SK-N-DZ (cell line): ENCODE data around the gene FMO3.

ENCODE experiments used
- DNase-seq: peaks from one replicate; pipeline ENCODE4 v3.0.0-alpha.2; 2015; ENCODE audit warnings: low spot score
- small RNA-seq, 2 experiments: library from RNA; depleted of rRNA; stranded (forward); fragments of <200 nt; gene quantifications; one replicate each; pipeline ENCODE3, GENCODE V24; 2014

The FMO3 gene

DNA sequence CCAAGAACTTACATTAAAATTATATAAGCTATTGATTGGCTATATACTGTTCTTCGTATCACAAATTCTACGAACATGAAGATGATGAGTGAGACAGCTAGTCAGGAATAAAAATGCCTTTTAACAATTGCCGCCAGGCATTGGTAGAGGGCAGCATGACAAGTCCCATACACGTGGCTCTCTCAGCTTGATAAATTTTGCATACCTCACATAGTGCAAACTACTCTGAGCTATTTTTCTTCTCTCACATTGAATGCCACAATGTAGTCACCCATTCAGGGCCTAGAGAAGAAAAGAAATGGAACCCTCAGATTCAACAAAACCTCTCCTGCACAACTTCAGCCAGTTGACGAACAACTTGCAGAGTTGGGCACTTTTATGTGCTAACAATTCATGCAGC lies 67.4 kb downstream of the FMO3 start:
- no peak for DNase-seq

DNA sequence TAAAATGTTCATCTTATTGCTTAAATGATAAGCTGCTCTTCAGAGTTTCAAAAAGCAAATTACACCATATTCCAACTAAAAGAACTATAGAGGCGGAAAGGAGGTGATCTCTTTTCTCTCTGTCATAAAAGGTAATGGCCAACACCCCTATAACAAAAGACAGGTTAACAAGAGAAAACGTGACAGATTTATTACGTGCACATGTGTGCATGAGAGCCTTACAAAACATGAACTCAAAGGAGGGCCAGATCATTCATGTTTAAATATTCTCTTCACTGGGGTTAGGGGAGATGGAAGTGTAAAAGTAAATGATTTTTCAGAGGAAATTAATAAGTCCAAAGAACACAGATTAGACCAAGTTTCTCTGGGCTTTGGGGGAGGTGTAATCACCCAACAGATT lies 67.8 kb downstream of the FMO3 start:
- DNase-seq = no peak

DNA sequence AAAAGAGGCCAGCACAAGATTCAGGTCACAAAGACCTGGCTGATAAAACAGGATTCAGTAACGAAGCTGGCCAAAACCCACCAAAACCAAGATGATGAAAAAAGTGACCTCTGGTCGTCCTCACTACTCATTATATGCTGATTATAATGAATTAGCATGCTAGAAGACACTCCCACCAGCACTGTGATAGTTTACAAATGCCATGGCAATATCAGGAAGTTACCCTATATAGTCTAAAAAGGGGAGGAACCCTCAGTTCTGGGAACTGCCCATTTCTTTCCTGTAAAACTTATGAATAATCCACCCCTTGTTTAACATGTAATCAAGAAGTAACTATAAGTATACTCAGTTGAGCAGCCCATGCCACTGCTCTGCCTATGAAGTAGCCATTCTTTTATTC lies 68.4 kb downstream of the FMO3 start:
- DNase-seq = no peak

DNA sequence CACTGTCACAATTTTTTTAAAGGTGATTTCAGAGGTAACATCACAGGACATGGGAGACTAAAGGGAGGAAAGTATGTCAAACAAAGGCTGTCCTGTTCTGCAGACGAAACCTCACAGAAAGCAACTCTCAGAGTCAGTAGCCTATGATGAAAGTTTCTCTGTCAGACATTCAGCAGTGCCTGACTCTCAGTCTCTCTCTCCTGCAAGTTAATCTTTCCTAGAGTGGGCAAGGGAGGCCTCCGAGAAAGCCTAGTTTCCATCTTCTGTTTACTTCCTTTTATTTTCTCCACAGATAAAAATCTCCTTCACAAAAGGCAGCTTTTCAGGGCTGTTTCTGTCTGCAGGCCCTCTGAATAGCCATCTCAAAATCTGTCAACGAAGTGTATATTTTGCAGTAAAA lies 69.5 kb downstream of the FMO3 start:
- no peak for DNase-seq

DNA sequence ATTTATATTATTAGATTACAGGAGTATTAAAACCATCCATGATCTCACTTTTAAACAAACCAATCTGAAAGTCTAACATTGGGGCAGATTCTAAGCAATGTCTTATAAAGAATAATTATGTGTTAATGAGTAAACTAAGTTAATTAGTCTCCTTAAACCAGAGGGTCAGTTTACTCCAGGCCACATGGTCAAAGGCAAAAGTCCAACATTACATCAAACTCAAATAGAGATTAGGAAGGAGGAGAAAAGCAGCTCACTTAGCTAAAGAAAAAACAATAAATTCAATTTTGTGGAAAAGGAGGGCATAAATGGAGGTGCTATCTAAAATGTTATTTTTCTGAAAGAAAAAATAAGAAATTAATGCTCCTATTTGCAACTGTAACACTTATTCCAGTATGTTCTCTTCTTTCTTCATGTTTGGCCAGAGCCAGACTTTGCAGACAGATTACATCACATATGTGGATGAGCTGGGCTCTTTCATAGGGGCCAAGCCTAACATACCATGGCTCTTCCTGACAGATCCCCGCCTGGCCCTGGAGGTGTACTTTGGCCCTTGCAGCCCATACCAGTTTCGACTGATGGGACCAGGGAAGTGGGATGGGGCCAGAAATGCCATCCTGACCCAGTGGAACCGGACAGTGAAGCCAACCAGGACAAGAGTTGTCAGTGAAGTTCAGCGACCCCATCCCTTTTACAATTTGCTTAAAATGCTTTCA lies 70.1 kb downstream of the FMO3 start:
- no peak for DNase-seq

DNA sequence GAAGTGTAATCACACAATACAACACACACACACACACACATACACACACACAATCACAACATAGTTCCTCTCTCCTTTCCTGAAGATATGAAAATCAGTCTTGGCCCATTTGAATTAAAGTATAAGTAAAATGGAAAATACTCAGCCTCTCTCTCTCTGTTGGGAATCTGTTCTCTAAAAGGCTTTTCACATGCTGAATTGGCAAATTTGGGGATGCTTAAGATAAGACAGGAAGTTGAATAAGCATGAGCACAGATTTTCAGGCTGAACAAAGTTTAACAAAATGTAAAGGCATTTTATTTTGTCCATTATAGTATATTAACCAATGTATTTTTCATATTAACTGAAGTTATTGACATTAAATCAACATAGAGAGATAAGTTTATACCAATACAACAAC lies 70.7 kb downstream of the FMO3 start:
- no peak for DNase-seq

DNA sequence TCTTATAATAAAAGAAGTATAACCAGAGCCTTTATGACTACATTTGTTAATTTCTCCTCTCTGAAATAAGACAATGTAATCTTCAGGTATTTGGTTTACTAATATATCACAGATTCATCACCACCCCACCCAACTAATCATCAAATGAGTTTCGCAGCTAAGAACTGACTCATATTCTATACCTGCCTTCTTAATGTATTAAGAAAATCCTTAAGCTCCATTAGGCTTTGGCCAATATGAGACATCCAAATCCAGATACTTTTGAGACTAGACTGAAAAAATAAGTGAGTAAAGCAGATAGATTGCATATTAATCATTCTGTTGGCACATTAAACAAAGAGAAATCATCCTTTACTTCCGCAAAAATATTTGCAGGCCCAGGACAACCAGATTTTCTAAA lies 75.7 kb downstream of the FMO3 start:
- no peak for DNase-seq

Small RNA genes within 50 kb of the gene (small RNA-seq; reads per million reads assigned to genes)
- gene MIR1295A = 0 reads per million in 2 experiments
